Lung microvascular endothelial cell (primary cell): ENCODE results near the gene CBLIF. TPM values are rescaled to one million over a fixed set of nuclear protein-coding genes. Genes with fewer than 3 reads are reported as not detected.
A peak's percentile ranks its signal among the peaks of the same experiment; 100 is the strongest.
"Not testable (repeated sequence)": the region's sequence is repeated elsewhere in the genome, so short reads cannot be mapped to it uniquely, and the experiment has no call there.

ENCODE experiments used
- DNase-seq, 2 donors: peaks; one replicate each; pipeline versions ENCODE4 v3.0.0 to v3.0.0-alpha.2; 2010; ENCODE audit warnings: low read depth in 2 of 2
- total RNA-seq: library from RNA; depleted of rRNA; stranded (reverse); fragments of >200 nt; gene quantifications from 2 replicates; pipeline ENCODE4 v1.2.1, GENCODE V29; 2014

CBLIF gene
- total RNA-seq, result not detected in 2 replicates

- no peak for DNase-seq
Measured at GRCh38 chr11:59845399-59845798, at the start of gene CBLIF. TSS of gene CBLIF (minus strand) at chr11:59845499. CDS start at chr11:59845453, 46 bp downstream.

- no peak for DNase-seq
Measured at GRCh38 chr11:59894616-59895015, 49.3 kb upstream of the CBLIF start.

- peak in 1 of 2 donors; percentile 67 for DNase-seq
Measured at GRCh38 chr11:59891781-59892181, 46.5 kb upstream of the CBLIF start.

GRCh38 chr11:59887156-59887555 lies 41.9 kb upstream of the CBLIF start:
- not testable (repeated sequence) for DNase-seq

GRCh38 chr11:59883597-59883996 lies 38.3 kb upstream of the CBLIF start:
- DNase-seq, result no peak

GRCh38 chr11:59879567-59879966 lies 34.3 kb upstream of the CBLIF start:
- DNase-seq, result no peak

- DNase-seq, result peak in 1 of 2 donors; percentile 12
Measured at GRCh38 chr11:59878575-59878974, 33.3 kb upstream of the CBLIF start, which contains the start of gene OOSP3. TSS of gene OOSP3 (plus strand) at chr11:59878782. CDS start at chr11:59878809, 27 bp downstream.

- DNase-seq, result no peak
Measured at GRCh38 chr11:59877784-59878183, 32.5 kb upstream of the CBLIF start.

GRCh38 chr11:59877325-59877724 lies 32.0 kb upstream of the CBLIF start:
- DNase-seq, result no peak

GRCh38 chr11:59875856-59876519 lies 30.7 kb upstream of the CBLIF start:
- no peak for DNase-seq

- DNase-seq, result no peak
Measured at GRCh38 chr11:59872076-59872475, 26.8 kb upstream of the CBLIF start.

GRCh38 chr11:59867946-59868345 lies 22.6 kb upstream of the CBLIF start:
- DNase-seq, result no peak

GRCh38 chr11:59866836-59867235 lies 21.5 kb upstream of the CBLIF start:
- no peak for DNase-seq

- DNase-seq, result no peak
Measured at GRCh38 chr11:59866397-59866796, 21.1 kb upstream of the CBLIF start, which contains the start of gene TCN1. TSS of gene TCN1 (minus strand) at chr11:59866487. CDS start at chr11:59866470, 17 bp downstream.

GRCh38 chr11:59865031-59865430 lies 19.7 kb upstream of the CBLIF start:
- DNase-seq, result peak; percentile 43 to 80

GRCh38 chr11:59862252-59862651 lies 17.0 kb upstream of the CBLIF start:
- DNase-seq, result peak; percentile 36 to 51

GRCh38 chr11:59859673-59860072 lies 14.4 kb upstream of the CBLIF start:
- no peak for DNase-seq

- peak; percentile 12 to 47 for DNase-seq
Measured at GRCh38 chr11:59857439-59858434, 12.4 kb upstream of the CBLIF start.

- no peak for DNase-seq
Measured at GRCh38 chr11:59854871-59855270, 9.6 kb upstream of the CBLIF start.

- DNase-seq, result not testable (repeated sequence)
Measured at GRCh38 chr11:59851416-59851815, 6.1 kb upstream of the CBLIF start.

- not testable (repeated sequence) for DNase-seq
Measured at GRCh38 chr11:59849551-59849950, 4.3 kb upstream of the CBLIF start.

GRCh38 chr11:59849129-59849528 lies 3.8 kb upstream of the CBLIF start:
- peak in 1 of 2 donors; percentile 18 for DNase-seq
